Stimulated activated CD8-positive, alpha-beta memory T cell treated with anti-CD3 and anti-CD28 coated beads, Interleukin-7, amount 100 ng/mL, for 1 hour (primary cell): Measurements from ENCODE around the gene PDSS2.
"Not testable (repeated sequence)": the region's sequence is repeated elsewhere in the genome, so short reads cannot be mapped to it uniquely, and the experiment has no call there.

Experiments used
- DNase-seq, 2 donors: peaks; one replicate each; pipeline ENCODE4 v3.0.0-alpha.2; 2020; ENCODE audit warnings: low read depth in 2 of 2

PDSS2 gene

DNA sequence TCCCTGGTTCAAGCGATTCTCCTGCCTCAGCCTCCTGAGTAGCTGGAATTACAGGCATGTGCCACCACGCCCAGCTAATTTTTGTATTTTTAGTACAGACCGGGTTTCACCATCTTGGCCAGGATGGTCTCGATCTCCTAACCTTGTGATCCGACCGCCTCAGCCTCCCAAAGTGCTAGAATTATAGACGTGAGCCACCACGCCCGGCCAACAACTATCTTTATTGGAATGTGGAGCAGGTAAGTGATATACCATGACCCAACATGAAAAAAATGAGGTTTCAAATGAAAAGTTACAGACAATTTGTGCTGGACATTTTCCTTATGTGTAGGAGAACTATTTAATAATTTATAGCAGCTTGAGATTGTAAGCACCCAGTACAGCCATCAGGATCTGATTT lies 340.8 kb downstream of the PDSS2 start:
- not testable (repeated sequence) for DNase-seq

DNA sequence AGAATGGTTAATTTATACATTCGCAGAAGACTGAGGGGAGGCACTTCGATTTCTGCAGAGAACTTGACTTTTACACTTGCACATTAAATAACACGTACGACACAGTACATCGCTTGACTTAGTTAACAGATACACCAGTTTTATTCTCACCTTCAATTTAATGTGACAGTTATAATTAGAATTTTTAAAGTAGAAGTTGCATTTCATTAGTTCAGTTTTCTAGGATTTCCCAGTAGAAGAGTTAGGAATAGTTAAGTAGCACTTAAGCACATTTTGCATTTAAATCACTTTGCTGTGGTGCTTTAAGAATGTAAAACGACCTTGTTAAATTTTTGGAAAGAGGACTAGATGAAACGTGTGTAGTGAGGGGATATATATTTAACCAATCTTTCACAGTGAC lies 342.4 kb downstream of the PDSS2 start:
- no peak for DNase-seq

DNA sequence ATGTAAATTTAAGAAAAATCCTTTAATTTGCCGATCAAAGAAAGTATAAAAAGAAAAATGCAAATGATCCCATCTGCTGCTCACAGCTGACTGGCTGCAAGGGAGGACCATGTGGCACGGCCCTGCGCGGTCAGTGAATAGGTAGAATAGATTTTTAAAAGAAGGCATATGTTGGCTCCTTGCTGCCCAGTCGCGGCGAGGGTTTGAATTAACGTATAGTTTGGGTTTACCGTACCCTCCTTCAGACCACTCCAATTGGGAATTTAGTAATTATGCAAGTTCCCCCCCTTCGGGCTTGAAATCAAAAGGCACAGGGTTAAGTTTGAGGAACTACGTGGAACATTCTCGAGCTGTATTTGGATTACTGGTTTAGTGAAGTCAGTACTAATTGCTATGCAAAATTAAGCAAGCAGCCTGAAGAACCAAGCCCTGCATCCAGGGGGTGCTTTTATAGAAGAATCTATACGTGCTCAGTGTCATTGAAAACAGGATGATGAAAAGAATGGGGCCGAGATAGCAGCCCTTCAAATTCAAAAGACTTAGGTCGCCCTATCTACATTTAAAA lies 343.0 kb downstream of the PDSS2 start:
- DNase-seq, result no peak

DNA sequence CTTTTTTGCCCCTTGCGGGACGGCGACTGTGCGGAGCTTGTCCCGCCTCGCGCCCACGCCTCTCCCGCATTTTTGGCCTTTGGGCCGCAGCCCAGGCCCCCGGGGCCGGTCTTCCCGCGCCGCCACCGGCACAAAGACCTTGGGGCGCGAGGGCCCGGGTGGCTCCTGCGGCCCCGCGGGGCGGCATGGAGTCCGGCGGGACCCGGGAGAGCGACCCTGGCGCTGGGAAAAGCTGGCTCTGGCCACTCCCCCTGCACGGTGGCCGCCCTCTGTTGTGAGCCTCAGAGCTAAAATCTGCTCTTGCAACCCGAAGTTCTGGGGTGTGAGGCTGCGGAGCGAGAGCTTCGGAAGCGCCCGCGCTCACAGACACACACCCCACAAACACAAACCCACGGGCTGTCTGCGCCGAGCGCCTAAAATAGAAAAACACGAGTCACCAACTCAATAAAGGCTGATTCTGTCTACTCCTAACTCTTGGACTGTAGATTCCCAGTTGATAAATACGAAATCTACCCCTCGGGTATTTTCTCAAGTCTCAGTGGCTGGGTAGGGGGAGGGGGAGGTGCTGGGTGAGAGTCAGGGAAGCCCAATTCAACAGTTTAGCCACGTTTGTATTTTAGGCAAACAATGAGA lies 343.6 kb downstream of the PDSS2 start:
- no peak for DNase-seq

DNA sequence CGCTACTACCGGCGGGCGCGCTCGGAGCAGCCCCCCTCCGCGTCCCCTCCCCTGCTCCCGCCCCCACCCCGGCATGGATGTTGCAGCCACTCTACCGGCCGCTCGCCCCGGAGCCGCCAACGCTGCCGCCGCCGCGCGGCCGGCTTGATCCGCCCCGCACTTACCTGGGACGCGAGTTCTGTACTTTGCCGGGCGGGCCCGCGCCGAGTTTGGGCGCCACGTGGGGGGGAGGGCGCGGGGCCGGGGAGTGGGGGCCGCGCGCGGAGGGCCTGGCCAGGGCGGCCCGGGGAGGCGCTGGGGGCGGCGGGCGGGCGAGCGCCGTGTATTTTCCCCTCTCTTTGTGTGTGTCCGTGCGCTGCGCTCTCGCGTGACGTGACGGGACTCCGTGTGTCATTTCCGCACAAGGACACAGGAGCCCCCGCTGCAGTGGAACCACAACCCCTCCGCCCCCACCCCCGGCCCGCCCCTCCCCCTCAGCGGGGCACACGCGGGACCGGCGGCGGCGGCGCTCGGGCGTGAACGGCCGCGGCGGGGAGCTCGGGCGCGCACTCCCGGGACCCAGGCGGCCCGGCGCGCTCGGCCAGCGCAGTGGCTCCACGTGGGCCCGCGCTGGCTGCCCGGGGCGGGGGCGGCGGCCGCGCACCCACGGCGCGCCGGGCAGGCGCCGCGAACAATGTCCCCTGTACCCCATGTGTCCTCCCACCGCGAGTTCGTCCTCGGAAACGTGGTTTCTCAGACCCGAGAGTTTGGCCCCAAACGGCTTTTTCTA lies 344.3 kb downstream of the PDSS2 start, which contains the start of gene BEND3:
BEND3 (minus strand) TSS at position 590 of the 769 bp plus-strand sequence. CDS start 16,230 bp downstream, outside the sequence.
- no peak for DNase-seq

DNA sequence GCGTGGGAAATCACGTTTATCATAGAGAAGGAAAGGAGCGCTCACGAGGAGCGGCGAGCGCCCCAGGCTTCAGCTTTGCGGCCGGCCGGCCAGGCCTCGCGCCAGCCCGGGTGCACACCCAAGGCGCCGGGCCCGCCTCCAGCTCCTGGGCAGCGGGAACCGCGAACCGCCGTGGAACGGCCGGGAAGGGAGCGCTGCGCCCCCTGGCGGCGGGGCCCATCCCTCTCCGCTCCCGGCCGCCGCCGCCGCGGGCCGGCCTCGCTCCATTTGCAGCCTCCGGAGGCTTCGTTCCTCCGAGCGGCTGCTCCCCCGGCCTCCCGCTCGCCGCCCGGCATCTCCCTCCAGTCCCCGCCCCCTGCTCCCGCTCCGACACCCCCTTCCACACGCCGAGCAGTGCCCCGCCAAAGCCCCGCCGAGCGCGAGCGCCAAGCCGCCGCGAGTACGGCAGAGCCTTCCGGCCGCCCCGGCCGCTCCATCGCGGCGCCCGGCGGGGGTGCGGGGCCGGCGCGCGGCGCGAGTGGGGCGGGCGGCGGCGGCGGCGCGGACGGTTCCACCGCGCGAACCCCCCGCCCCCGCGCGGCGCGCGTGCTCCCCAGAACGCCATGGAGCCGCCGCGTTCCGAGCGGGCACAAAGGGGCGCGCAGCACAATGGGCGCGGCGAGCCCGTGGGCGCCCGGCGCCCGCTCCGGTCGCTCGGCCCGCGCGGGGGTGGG lies 345.0 kb downstream of the PDSS2 start:
- peak; percentile 44 to 53 for DNase-seq

DNA sequence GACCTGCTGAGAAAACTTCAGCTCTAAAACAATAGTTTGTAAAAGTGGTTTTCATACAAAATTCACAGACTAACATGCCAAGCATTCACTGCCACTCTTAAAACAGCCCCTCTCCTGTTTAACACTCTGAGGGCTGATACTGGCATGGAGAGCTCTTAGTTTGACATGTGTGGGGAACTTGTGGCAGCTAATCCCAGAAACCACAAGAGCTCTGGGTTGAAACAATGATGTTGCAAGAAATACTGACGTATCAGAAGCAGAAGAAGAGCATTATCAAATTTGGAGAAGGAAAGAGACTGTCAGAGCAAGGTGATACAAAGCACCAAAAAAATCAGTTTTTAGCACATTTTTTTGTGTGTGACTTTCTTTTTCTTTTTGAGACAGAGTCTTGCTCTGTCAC lies 349.2 kb downstream of the PDSS2 start:
- no peak for DNase-seq

DNA sequence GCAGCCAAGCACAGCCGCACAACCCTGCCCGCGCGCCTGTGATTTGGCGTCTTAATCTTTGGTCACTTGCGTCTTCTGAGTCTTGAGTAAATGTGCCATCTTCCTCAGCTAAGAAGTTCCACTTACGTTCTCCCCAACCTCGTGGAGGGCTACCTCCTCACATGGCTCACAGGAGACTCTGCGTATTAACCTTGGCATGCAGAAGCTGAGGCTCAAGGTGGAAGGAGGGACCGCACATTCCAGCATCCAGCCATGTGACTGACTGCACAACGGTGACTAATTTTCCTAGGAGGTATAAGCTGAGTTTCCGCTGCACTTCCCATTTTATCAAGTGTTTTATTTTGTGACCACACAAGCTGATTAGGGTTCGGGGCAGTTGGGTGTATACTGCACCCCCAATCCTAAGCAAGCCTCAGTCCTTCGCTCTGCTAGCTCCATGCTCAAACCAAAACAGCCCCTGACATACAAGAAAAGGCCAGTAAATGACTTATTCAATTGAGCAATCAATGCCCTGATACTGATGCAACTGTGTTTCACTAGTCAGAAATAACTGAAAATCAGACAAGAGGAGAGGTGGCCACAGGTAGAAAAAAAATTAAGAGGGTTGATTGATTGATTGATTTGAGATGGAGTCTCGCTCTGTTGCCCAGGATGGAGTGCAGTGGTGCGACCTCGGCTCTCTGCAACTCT lies 351.0 kb downstream of the PDSS2 start:
- no peak for DNase-seq

DNA sequence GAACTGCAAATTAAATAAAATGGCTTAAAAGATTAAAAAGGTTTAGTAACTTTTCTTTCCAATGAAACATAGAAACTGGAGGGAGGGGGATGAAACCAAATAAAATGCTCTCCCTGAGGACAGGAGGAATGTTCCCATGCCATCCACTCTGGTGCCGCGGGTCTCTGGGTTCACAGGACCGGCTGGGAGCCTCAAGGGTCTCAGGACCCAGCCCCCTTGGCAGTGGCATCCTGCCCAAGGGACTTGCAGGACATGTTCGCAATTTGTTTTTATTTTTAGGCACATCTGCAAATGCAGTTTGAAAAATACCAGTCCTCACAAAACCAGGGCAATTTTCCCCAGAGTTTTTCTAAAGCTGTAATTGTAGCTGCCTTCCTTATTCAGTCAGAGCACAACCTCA lies 351.6 kb downstream of the PDSS2 start:
- no peak for DNase-seq

DNA sequence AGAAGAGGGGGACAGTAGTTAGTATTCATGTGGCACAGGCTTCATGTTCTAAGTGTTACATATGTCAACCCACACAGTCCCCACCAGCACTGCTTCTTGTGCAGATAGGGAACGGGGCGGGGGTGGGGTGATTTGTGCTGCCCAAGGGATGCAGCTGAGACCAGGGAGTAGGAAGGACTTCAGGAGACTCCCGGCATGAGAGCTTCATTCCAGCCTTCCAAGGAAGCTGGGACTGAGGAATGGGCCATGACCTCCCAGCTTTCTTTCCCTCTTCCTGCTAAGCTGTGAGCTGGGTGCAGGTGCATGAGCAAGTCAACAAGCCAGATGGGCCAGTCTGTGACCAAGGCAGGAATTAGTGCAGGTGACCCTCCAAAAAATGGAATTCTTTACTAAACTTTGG lies 353.2 kb downstream of the PDSS2 start:
- DNase-seq, result no peak

DNA sequence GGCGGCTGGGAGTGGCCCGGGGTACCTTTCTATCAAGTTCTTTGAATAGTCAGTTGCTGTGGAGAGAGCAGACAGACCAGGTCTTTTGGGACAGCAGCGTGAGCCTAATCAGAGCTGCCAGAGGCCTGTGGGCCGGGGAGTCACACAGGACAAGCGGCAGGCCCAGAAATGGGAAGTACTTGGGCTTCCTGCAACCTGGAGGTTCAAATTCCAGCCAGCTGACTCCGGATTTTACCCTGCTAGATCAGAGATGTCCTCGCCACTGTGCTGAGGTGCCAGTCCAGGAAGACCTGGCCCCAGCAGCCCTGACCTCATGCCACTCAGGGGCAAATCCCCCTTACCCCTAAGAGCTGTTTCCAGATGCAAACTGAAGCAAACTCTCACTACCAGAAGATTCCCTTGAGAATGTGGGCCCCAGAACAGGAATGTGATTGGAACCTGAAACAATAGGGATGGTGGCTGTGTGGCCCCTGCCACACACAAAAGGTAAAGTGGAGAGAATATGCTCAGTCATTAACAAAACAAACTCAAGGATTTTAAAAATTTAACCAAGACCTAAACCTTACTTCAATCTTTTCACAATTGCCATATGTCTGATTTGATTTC lies 353.8 kb downstream of the PDSS2 start:
- DNase-seq, result no peak

DNA sequence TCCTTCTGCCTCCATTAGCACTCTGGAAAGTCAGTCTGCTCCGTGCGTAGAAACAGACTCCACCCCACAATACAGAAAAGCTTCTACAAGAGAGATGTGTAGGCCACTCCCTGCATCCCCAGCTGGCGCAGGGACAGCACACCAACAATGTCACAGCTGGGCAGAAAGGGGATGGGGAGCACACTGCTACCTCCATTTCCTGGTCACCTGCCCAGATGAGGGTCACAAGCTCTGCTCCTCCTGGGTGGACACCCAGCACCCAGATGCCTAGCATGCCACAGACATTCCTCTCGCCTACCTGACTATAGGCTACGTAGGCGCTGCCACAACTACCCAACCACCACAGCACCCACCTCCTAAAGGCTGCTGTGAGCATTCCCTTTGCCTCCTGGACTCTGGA lies 356.3 kb downstream of the PDSS2 start:
- no peak for DNase-seq
